SU-DHL-6 (cell line): Measurements from ENCODE around the gene YIPF1.

Source experiments
- EZH2phosphoT487 ChIP-seq: fragments of 200-600 bp; sonication (generic), shearing (Covaris generic); conservative IDR thresholded peaks from 2 replicates; pipeline ENCODE4 v1.6.1; 2018; ENCODE audit warnings: mild to moderate bottlenecking, antibody characterized with exemption, low read length, moderate library complexity, mixed read lengths
- TF ChIP-seq, protein P1 (sequence below): fragments of 200-600 bp; sonication (generic); IDR thresholded peaks from one replicate; pipeline ENCODE4 v1.5.1; 2017; ENCODE audit warnings: antibody characterized with exemption, mild to moderate bottlenecking, low read length, moderate library complexity; ENCODE audit not compliant: insufficient read depth, poor library complexity, severe bottlenecking

DNA sequence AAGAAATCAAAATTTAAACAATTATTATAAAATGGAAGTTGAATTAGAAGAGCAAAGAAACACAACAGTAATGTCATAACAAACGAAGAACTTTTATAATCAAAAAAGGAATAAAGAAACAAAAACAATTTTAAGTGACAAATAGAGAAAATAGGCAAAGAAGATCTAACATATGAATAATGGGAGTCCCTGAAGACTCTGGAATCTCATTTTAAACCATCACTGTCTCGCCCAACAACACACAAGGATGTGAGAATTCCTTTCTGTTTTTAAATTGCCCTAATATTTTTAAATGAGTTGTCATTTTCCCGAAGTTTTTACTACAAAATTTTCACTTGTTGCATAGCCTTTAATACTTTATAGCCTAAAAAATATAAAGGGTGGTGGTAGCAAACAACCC is 47.2 kb downstream of the YIPF1 start:
- TF ChIP-seq, protein P1, sequence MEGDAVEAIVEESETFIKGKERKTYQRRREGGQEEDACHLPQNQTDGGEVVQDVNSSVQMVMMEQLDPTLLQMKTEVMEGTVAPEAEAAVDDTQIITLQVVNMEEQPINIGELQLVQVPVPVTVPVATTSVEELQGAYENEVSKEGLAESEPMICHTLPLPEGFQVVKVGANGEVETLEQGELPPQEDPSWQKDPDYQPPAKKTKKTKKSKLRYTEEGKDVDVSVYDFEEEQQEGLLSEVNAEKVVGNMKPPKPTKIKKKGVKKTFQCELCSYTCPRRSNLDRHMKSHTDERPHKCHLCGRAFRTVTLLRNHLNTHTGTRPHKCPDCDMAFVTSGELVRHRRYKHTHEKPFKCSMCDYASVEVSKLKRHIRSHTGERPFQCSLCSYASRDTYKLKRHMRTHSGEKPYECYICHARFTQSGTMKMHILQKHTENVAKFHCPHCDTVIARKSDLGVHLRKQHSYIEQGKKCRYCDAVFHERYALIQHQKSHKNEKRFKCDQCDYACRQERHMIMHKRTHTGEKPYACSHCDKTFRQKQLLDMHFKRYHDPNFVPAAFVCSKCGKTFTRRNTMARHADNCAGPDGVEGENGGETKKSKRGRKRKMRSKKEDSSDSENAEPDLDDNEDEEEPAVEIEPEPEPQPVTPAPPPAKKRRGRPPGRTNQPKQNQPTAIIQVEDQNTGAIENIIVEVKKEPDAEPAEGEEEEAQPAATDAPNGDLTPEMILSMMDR, result no peak
- no peak for TF ChIP-seq EZH2phosphoT487
